K562 (cell line): ENCODE results near the gene PAX2. TPM values are rescaled to one million over a fixed set of nuclear protein-coding genes. Genes with fewer than 3 reads are reported as not detected.
A peak's percentile ranks its signal among the peaks of the same experiment; 100 is the strongest.

Experiments
- ATAC-seq: fragments of 200-7000 bp; cut with Tn5 transposase; 3 replicates; pipeline ENCODE4 v1.9.1; 2020; ENCODE audit warnings: moderate library complexity
- BruUV-seq: library from RNA; stranded (reverse); fragments of 400-500 nt; replicated peaks from 2 replicates; lab custom pipeline; 2021; lab: Mats Ljungman, UMichigan
- CTCF ChIA-PET: fragments of 300-600 bp; formaldehyde crosslinking; extraction: SDS; loops from one replicate; lab custom pipeline; 2021; ENCODE audit warnings: low intra/inter-chr PET ratio; lab: Yijun Ruan, JAX
- POLR2A ChIA-PET: fragments of 300-600, 350-650 bp; sonication (Branson Sonifier 250); formaldehyde crosslinking; extraction: SDS; loops from one replicate; lab custom pipeline; 2021; ENCODE audit warnings: antibody characterized with exemption, inconsistent platforms; lab: Yijun Ruan, JAX
- DNase-seq, 4 experiments: peaks; one replicate each; pipeline versions ENCODE4 v3.0.0 to v3.0.0-alpha.2; 2011 to 2018; ENCODE audit warnings: low spot score in 3 of 4, mixed read lengths in 3 of 4; ENCODE audit errors: extremely low read depth in 1 of 4
- FAIRE-seq: peaks from 2 replicates; lab custom pipeline; 2011; peaks lifted over from hg19 to GRCh38; lab: Jason Lieb, UNC
- H2AFZ ChIP-seq: 2 replicates; pipeline ENCODE4 v1.6.0; 2011; ENCODE audit warnings: low read depth, low read length, control low read depth, inconsistent platforms
- H3K27ac ChIP-seq: fragments of 200-600 bp; 3 replicates; pipeline ENCODE4 v1.8.0; 2011; ENCODE audit warnings: low read depth, mild to moderate bottlenecking, control low read depth, inconsistent platforms, low read length, moderate library complexity, mixed read lengths; ENCODE audit errors: extremely low read depth
- H3K27me3 ChIP-seq, 2 experiments: fragments of 300-600 bp in 1 of 2; 2 replicates in 1 of 2; 3 replicates in 1 of 2; pipeline versions ENCODE4 v1.6.0 to v1.8.0; 2011; ENCODE audit warnings: inconsistent platforms in 2 of 2, low read length in 2 of 2, mild to moderate bottlenecking in 1 of 2, mixed read lengths in 1 of 2, moderate library complexity in 1 of 2; ENCODE audit not compliant: control insufficient read depth in 2 of 2, insufficient read depth in 2 of 2
- H3K36me3 ChIP-seq: fragments of 300-600 bp; 3 replicates; pipeline ENCODE4 v1.8.0; 2011; ENCODE audit warnings: mild to moderate bottlenecking, low read length, inconsistent platforms; ENCODE audit not compliant: control insufficient read depth, insufficient read depth
- H3K4me1 ChIP-seq, 2 experiments: fragments of 200-600 bp in 1 of 2; replicated peaks in 1 of 2; 2 replicates in 1 of 2; 3 replicates in 1 of 2; pipeline versions ENCODE4 v1.5.1 to v1.8.0; 2011; ENCODE audit warnings: inconsistent platforms in 2 of 2, low read length in 2 of 2, mild to moderate bottlenecking in 1 of 2, mixed read lengths in 1 of 2, moderate library complexity in 1 of 2; ENCODE audit not compliant: control insufficient read depth in 2 of 2, insufficient read depth in 2 of 2
- H3K4me2 ChIP-seq: 2 replicates; pipeline ENCODE4 v1.6.1; 2011; ENCODE audit warnings: low read length, control low read depth, inconsistent platforms, mixed read lengths; ENCODE audit not compliant: insufficient read depth
- H3K4me3 ChIP-seq: fragments of 200-600 bp; sonication (generic), shearing (Covaris generic); 2 replicates; pipeline ENCODE4 v1.5.1; 2016; ENCODE audit warnings: control low read depth, inconsistent platforms
- H3K79me2 ChIP-seq: fragments of 200-600 bp; 3 replicates; pipeline ENCODE4 v1.8.0; 2011; ENCODE audit warnings: low read length, inconsistent platforms; ENCODE audit not compliant: control insufficient read depth, insufficient read depth
- H3K9ac ChIP-seq, 2 experiments: 2 replicates each; pipeline versions ENCODE4 v1.6.0 to v1.6.1; 2011; ENCODE audit warnings: low read depth in 2 of 2, low read length in 2 of 2, control low read depth in 1 of 2, inconsistent platforms in 1 of 2, mild to moderate bottlenecking in 1 of 2, mixed read lengths in 1 of 2; ENCODE audit not compliant: insufficient read depth in 1 of 2
- H3K9me1 ChIP-seq: one replicate; pipeline ENCODE4 v1.6.0; 2011; ENCODE audit warnings: inconsistent platforms, mild to moderate bottlenecking, low read length, moderate library complexity; ENCODE audit not compliant: control insufficient read depth, insufficient read depth
- H3K9me3 ChIP-seq: replicated peaks from 2 replicates; pipeline ENCODE4 v1.5.1; 2011; ENCODE audit warnings: low read depth, low read length, inconsistent platforms; ENCODE audit not compliant: control insufficient read depth, insufficient read depth
- H4K20me1 ChIP-seq: replicated peaks from 2 replicates; pipeline ENCODE4 v1.6.1; 2011; ENCODE audit warnings: low read length, inconsistent platforms, mixed read lengths; ENCODE audit not compliant: control insufficient read depth, insufficient read depth
- ESRRA ChIP-seq: fragments of 450-650 bp; IDR thresholded peaks from 2 replicates; pipeline ENCODE4 v1.6.1; 2014; ENCODE audit warnings: low read depth, mild to moderate bottlenecking, moderate library complexity, borderline replicate concordance
- RBM25 ChIP-seq: fragments of 200-400 bp; formaldehyde crosslinking; IDR thresholded peaks from 2 replicates; pipeline ENCODE4 v1.6.1; 2018; ENCODE audit warnings: low read length, low read depth, moderate library complexity; ENCODE audit not compliant: severe bottlenecking
- ZNF592 ChIP-seq: fragments of 450-650 bp; IDR thresholded peaks from 2 replicates; pipeline ENCODE4 v1.6.1; 2017; ENCODE audit warnings: antibody characterized with exemption, mild to moderate bottlenecking
- WGBS: fragments of 100-300 bp; shearing (Covaris generic); methylation state at CpG from one replicate; pipeline ENCODE4 v1.1.6; 2016; ENCODE audit warnings: low coverage, mixed read lengths; ENCODE audit not compliant: insufficient coverage; ENCODE audit errors: missing lambda C conversion rate; 5-methylcytosine and 5-hydroxymethylcytosine counted together
- in situ Hi-C: fragments of 300-500 bp; cut with MboI; formaldehyde crosslinking; loops from 4 replicates; pipeline ENCODE4 v1.15.0; 2018; ENCODE audit warnings: inconsistent platforms, mixed read lengths
- intact Hi-C: fragments of 100-400 bp; cut with micrococcal nuclease; formaldehyde crosslinking; loops from 2 replicates; pipeline ENCODE4 v1.14.2; 2022
- polyA plus RNA-seq, 8 experiments: library from polyadenylated mRNA; depleted of rRNA in 4 of 8; stranded (reverse) in 5 of 8; unstranded in 3 of 8; fragments of >200 nt; fragmentation: Nextera tagmentation in 2 of 8; fragmentation: Illumina TruSeq in 1 of 8; extraction: Ambion mirVana in 2 of 8; extraction: Trizol in 1 of 8; gene quantifications; 2 replicates each; pipeline versions ENCODE4 v1.2.1 to v1.2.3, GENCODE V29; 2011 to 2014; ENCODE audit warnings: inconsistent platforms in 1 of 8, missing spikeins in 1 of 8
- total RNA-seq, 7 experiments: library from RNA; depleted of rRNA in 6 of 7; stranded (reverse); fragments of >200 nt in 6 of 7; fragmentation: Illumina TruSeq in 2 of 7; extraction: Trizol in 2 of 7; gene quantifications; 2 replicates each; pipeline versions ENCODE4 v1.2.1 to v1.2.3, GENCODE V29; 2011 to 2021; ENCODE audit warnings: low replicate concordance in 1 of 7

Gene PAX2
- total and polyA plus RNA-seq, 9 of the 15 experiments (the other 6 are each of a cell fraction or from before 2014, with no cell fraction given): not detected

GRCh38 chr10:100848770-100849169 lies 103.4 kb downstream of the PAX2 start:
- POLR2A ChIA-PET: interaction anchor here (0.7 kb wide), 1 partner anchor 108 kb away, joined by 3 read pairs; no protein-coding TSS in a partner anchor
- TF ChIP-seq ZNF592: no peak
- peak; percentile 59; the same call in 1 of the 2 replicates for TF ChIP-seq ESRRA
- peak; percentile 80 for TF ChIP-seq RBM25
- Histone ChIP-seq H3K9me3 (no peaks in the 10 kb centered on the region), H3K9ac (no peak overlapping the region), H3K27me3 (peaks cover 4 to 9% of the 10 kb centered on the region in 2 experiments; a peak in 2 of 5 replicates), H3K36me3 (no peaks in the 10 kb centered on the region), H3K4me1 (no peaks in the 10 kb centered on the region), H3K4me3 (no peak overlapping the region), H3K4me2 (no peak overlapping the region), H3K27ac (no peak overlapping the region), H2AFZ (no peak overlapping the region), H3K9me1 (no peaks in the 10 kb centered on the region), H3K79me2 (no peaks in the 10 kb centered on the region), H4K20me1 (no peaks in the 10 kb centered on the region)
- intact Hi-C loops: no loop called here
- 0% methylated on average over 2 of the region's 2 CpGs for WGBS
- in situ Hi-C loops: no loop called here
- CTCF ChIA-PET: no interaction called here
- ATAC-seq: no peak
- no peak for DNase-seq
- no TSS peak for BruUV-seq
- FAIRE-seq: no peak
